ENCODE data around the gene TMEM114.

The TMEM114 gene

GRCh38 chr16:8522757-8523156 lies 67.6 kb downstream of the TMEM114 start:
- no peak for TF ChIP-seq GATA2 (IDR thresholded peaks at IDR 0.05; ENCODE audit: low read depth, low read length)
- no peak for TF ChIP-seq GATA3 (IDR thresholded peaks at IDR 0.05; ENCODE audit: low read depth, low read length)

GRCh38 chr16:8519643-8520042 lies 70.7 kb downstream of the TMEM114 start:
- TF ChIP-seq GATA3 (IDR thresholded peaks at IDR 0.05; ENCODE audit: low read depth, low read length) = no peak
- no peak for TF ChIP-seq GATA2 (IDR thresholded peaks at IDR 0.05; ENCODE audit: low read depth, low read length)

Measured in SH-SY5Y (cell line).